ENCODE measurements around the gene PSMB5.
A peak's percentile ranks its signal among the peaks of the same experiment; 100 is the strongest.

The PSMB5 gene

GRCh38 chr14:22985894-22986507 lies 48.7 kb downstream of the PSMB5 start:
- no peak for DNase-seq

- no peak for DNase-seq
Observed at GRCh38 chr14:22984959-22985658, 49.6 kb downstream of the PSMB5 start.

DNA sequence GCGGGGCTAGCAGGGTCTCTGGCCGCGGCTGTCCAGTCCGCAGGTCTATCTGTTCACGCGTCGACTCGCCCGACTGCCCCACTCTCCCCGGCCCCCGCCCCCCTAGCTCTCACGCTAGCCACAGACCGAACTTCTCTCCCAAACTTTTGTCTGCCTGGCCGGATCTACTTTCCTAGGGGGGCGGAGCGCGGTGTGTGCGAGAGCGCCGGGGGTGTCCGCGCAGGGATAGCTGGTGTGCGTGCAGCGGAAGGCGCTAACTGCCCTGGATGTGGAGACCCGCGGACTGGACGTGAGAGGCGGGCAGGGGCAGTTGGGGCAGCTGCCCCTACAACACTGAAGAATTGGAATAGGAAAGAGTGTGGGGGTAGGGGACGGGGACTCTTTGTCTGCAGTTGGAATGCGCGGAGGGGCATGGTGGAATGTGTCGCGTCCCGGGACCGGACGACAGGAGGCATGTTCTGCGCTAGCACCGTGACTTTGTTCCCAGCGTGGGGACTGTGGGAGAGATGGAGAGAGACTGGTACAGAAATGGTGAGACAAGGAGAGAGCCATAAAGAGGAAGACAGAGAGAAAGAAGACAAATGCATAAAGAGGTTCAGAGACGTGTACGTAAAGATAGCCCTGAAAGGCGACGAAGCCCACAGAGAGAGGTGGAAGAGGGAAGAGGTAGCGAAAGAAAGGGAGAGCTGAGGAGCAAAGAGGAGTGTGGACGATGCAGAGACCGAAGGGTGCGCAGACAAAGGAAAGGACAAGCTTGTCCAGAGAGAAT lies 52.0 kb downstream of the PSMB5 start, which contains the start of gene AJUBA:
Gene AJUBA, minus strand, starts transcription at position 75 of the 769 bp plus-strand sequence. CDS start 285 bp downstream, outside the sequence.
- peak; percentile 70 for DNase-seq

DNA sequence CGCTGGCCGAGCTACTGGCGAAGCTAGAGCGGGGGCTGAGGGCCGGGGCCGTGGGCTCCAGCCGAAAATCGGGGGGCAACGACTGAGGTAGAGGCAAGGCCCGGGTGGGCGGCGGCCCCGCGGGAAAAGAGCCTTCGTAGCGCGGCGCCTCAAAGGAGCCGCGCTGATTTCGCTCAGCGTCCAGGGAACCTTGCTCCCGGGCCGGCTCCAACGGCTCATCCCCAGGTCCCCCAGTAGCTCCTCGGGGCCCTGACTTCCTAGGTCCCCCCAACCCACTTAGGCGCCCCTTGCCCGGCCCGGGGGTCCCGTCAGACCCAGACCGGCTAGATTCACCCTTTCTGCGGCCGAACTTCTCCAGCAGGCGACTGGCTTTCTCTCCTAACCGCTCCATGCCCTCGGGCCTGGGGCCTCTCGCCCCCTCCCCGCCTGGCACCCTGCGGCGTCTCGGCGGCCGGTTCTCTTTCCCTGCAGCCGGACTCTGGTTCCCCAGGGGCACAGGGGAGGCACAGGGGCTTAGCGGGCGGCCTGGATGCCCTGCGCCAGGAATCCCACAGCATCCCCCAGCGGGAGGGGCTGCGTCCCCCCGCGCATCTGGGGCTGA lies 52.7 kb downstream of the PSMB5 start:
- no peak for DNase-seq

GRCh38 chr14:22981090-22981875 lies 53.4 kb downstream of the PSMB5 start:
- no peak for DNase-seq

GRCh38 chr14:22980672-22981089 lies 54.0 kb downstream of the PSMB5 start:
- DNase-seq, result no peak

DNA sequence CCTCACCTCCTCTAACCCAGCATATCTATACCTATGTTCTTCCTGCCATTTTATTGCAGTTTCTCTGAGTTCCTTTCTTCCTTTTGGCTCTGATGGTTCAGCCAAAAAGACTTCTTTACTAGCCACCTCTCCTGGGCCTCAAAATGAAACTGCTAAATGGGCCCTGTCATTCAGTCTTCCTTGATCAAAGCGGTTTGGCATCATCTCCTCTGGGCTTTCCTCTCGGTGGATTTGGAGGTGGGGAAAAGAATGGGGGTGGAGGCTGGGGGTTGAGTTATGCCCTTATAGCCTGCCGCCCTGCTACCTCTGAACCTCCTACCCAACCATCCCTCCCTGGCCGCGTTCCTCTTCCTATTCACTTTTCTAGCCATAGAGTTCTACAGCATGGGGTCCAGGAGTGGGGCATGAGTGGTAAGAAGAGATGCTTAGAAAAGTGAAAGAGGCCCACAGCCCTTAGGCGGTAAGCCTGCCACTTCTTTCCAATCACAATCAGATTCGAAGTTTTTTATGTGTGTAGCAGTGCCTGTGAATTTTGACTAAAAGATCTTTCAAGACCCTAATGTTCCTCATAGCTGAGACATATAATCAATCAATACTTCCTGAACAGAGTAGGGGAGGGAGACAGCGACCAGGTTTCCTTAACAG lies 54.8 kb downstream of the PSMB5 start:
- DNase-seq, result no peak

- no peak for DNase-seq
Observed at GRCh38 chr14:22978981-22979671, 55.6 kb downstream of the PSMB5 start.

- DNase-seq, result no peak
Observed at GRCh38 chr14:22978487-22978837, 56.2 kb downstream of the PSMB5 start.

GRCh38 chr14:22977684-22978486 lies 56.8 kb downstream of the PSMB5 start:
- DNase-seq, result no peak

- DNase-seq, result no peak
Observed at GRCh38 chr14:22977434-22977683, 57.3 kb downstream of the PSMB5 start.

DNA sequence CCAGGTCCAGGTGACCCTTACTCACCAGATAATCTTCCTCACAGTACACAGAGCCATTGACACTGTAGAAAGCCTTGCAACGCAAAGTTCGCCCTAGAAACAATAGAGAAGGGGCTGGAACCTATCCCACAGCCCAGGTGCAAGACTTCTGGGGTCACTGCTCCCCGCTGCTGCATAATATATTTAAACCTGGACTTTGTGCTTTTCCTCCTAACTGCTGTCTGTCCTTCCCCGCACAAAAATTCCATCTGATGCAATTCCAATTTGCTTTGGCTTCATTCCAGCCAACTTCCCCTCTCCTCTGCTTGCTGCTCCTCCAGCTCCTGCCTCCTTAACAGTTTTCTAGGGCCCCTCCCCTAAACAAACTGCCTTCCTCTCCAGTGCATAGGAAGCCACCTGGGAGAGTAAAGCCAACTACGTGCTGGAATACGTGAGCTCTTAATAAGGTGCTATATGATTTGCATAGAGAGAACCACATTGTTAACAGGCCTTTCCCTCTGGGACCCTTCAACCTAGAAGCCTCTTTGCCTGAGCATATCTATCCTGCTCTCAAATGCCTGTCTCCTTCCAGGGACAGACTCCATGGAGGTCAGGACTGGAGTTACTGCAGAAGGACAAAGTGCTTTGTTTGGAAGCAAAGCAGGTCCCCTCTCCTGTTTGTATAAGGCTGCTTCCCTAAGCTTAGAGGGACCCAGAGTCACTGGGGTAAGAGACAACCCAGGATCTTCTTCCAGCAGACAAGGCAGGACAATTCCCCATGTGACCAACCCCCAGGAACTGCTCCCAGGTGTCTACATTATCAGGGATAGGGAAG lies 57.9 kb downstream of the PSMB5 start:
- peak; percentile 47 for DNase-seq
